HG02642 (cell line): ENCODE measurements around the gene CCDC148.
"Not testable (repeated sequence)": the region's sequence is repeated elsewhere in the genome, so short reads cannot be mapped to it uniquely, and the experiment has no call there.

Source experiments
- ATAC-seq: cut with Tn5 transposase; IDR thresholded peaks from one replicate; pipeline ENCODE4 v1.9.1; 2021; ENCODE audit warnings: mild to moderate bottlenecking; ENCODE audit not compliant: unreplicated experiment, poor library complexity

Gene CCDC148

DNA sequence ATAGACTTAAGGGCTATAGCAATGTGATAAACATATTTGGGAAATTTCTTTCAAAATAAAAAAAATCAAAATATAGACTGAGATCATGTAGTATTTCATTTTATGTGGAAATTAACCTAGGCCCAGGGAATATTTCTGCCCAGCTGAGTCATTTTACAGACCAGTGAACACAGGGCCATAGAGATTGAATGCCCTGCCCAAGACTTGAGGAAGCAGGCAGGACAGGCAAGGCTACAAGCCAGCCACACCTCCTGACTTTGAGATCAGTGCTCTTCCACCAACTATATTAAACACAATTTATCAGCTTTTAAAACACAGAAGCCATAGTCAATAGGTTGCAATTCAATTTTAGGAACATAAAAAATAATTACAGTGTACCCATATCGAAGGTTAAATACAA lies 12.9 kb downstream of the CCDC148 start:
- ATAC-seq: no peak

- ATAC-seq: not testable (repeated sequence)
Measured at GRCh38 chr2:158439062-158439461, 17.5 kb downstream of the CCDC148 start.

- not testable (repeated sequence) for ATAC-seq
Measured at GRCh38 chr2:158433716-158434115, 22.8 kb downstream of the CCDC148 start.

DNA sequence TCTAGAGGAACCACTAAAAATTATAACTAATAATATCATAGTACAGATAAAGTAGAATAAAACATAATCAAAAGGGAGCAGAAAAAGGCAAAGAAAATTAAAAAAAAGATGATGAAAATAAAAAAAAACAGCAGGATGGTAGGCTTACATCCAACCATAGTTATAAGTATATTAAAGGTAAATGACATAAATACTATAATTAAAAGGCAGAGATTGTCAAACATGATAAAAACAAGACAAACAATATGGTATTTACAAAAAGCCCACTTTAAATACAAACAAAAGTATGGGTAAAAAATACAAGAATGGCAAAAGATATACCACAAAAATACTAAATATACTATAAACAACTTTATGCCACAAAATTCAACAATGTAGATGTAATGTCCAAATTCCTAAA lies 24.4 kb downstream of the CCDC148 start:
- ATAC-seq: no peak

DNA sequence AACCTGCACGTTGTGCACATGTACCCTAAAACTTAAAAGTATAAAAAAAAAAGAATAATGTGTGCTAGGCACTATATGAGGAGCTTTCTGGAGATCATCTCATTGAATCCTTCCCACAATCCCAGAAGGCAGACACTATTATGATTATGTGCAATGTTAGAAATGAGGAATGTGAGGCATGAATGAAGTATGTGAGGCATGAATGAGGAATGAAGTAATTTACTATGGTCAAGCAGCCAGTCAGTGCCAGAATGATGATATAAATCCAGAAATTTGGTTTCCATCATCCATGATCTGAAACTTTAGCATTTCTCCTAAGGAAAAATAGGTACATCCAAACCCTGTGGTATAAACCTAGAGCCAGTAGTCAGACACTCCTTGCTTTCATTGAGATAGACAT lies 42.0 kb downstream of the CCDC148 start:
- no peak for ATAC-seq

DNA sequence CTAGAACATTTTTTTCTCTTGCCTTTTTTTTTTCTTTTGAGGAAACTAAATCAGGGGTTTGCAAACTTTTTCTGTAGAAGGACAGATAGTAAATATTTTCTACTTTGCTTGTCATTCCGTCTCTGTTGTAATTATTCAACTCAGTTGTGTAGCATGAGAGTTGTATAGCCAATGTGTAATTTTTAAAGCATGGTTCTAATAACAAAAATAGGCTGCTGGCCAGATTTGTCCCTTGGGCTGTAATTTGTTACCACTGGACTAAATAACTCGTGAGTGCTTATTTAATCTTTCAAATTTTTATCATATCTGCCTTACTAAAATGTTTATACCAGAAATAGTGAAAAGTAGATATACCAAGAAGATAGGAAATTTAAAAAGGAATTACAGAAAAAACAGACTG lies 43.0 kb downstream of the CCDC148 start:
- no peak for ATAC-seq

- no peak for ATAC-seq
Measured at GRCh38 chr2:158412206-158412605, 44.3 kb downstream of the CCDC148 start.

GRCh38 chr2:158411748-158412147 lies 44.8 kb downstream of the CCDC148 start:
- ATAC-seq: no peak

DNA sequence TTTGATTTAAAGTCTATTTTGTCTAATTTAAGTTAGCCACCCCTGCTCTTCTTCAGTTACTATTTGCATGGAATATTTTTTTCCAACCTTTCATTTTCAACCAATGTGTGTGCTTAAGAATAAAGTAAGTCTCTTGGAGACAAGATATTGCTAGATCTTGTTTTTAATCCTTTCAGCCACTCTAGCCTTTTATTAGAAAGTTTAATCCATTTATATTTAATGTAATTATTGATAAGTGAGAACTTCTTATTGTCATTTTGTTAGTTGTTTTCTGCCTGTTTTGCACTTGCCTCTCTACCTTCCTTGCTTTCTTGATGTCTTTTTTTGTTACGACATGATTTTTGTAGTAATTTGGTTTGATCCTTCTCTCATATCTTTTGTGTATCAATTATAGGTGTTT lies 46.4 kb downstream of the CCDC148 start:
- ATAC-seq: no peak

GRCh38 chr2:158407031-158407430 lies 49.5 kb downstream of the CCDC148 start:
- ATAC-seq: no peak

DNA sequence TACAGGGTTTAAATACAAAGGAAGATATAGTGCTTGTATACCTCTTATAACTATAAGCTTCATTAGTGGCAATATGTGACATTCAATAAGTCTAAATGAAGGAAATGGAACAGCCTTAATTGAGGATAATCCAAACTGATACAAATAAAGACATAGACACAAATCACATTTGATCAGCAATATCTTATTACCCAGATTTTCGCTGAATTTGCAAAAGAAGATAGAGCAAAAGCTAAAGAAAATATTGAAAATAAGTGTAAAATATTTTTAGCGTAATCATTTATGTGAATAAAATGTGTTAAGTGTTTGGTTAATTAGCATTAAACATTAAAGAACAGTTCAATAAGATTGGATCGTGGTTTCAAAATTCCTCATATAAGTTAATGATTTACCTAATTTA lies 51.2 kb downstream of the CCDC148 start:
- ATAC-seq: no peak

GRCh38 chr2:158403237-158403636 lies 53.3 kb downstream of the CCDC148 start:
- ATAC-seq: no peak

- ATAC-seq: no peak
Measured at GRCh38 chr2:158402665-158403064, 53.9 kb downstream of the CCDC148 start.

DNA sequence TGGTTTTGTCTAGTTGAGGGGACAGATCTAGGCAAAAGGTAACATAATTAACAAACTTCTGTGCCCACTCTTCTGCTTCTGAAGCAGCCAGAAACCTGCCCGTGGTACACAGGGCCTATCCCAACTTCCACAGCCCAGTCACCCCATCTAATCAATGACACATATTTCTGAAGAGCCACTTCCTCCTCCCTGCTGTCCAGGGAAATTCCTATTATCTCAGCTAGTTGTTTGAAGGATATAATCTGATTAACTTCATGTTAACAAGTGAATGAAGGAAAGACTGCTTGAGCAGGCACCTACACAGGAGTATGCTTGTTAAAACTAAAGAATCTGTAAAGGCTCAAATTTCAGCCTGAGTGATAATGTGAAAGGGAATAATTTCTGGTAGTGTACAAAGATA lies 61.4 kb downstream of the CCDC148 start:
- no peak for ATAC-seq

DNA sequence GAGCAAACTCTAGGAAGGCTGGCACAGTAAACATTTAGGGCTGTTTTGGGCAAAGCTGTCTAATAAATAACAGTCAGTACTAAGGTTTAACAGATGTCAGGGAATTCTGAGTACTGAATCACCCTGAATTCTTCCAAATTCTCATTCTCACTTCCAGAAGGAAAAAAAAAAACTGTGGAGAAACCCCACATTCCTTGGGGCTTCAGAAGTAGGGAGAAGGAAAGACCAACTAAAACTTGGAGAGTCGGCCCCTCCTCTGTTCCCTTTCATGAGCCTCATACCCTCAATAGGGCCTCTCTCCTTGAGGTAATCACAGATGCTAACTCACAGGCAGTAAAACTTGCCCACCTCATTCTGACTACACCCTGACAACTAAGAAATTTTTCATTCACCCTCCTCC lies 62.1 kb downstream of the CCDC148 start:
- ATAC-seq: no peak

GRCh38 chr2:158393886-158394285 lies 62.7 kb downstream of the CCDC148 start:
- no peak for ATAC-seq

GRCh38 chr2:158392687-158393086 lies 63.9 kb downstream of the CCDC148 start:
- no peak for ATAC-seq

DNA sequence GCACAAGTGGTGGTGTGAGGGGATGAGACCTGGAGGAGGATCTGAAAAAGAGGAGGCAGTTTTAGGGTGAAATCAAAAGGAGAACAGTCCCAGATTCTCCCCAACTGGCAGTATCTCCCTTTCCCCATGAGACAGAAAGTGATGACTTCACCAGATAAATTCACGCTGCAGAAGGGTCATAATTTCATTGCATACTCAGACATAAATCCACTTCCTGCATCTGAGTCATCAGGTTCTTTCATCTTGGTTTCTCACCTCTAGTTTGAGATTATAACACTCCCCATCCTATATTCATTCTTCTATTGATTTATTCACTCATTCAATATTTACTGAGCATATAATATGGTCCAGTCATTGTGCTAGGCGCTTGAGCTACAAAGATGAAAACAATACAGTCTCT lies 64.7 kb downstream of the CCDC148 start:
- no peak for ATAC-seq

DNA sequence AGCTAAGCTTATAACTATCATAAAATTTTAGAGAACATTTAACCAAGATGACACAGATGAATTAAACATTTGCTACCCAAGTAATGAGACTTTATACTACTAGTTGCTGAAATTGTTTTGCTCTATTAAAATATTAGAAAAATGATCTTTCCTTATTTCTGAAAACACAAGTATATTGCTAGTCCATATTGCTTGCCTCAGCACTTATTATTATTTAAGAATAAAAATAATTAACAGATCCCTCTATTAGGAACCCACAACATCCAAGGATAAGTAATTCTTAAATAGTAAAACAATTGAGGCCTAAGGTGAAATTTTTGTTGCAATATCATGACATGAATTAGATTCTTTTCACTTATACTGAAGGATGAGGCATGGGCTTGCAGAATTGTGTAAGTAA lies 65.2 kb downstream of the CCDC148 start:
- ATAC-seq: no peak

GRCh38 chr2:158388159-158388558 lies 68.4 kb downstream of the CCDC148 start:
- ATAC-seq: no peak

- ATAC-seq: no peak
Measured at GRCh38 chr2:158385646-158386045, 70.9 kb downstream of the CCDC148 start.

DNA sequence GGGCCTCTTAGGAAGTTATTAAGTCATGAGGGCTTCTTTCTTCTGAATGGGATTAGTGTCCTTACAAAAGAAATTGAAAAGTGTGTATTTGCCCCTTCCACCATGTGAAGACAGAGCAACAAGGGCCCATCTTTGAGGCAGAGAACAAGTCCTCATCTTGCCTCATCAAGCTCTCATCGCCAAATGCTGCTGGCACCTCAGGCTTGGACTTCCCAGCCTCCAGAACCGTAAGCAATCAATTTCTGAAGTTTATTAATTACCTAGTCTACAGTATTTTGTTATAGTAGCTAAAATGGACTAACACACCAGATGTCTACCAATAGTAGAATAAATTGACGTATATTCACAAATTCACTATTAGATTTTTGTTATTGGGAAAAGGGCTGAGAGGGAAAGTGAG lies 74.6 kb downstream of the CCDC148 start:
- no peak for ATAC-seq

- no peak for ATAC-seq
Measured at GRCh38 chr2:158381205-158381604, 75.3 kb downstream of the CCDC148 start.
